GM21737 (cell line): ENCODE measurements around the gene SPPL2B.
"Not testable (repeated sequence)": the region's sequence is repeated elsewhere in the genome, so short reads cannot be mapped to it uniquely, and the experiment has no call there.

Experiments
- ATAC-seq: cut with Tn5 transposase; IDR thresholded peaks from one replicate; pipeline ENCODE4 v1.9.1; 2021; ENCODE audit warnings: mild to moderate bottlenecking, moderate library complexity; ENCODE audit not compliant: unreplicated experiment

The SPPL2B gene

GRCh38 chr19:2328401-2329148 lies at the start of gene SPPL2B, which contains the start of gene LSM7:
Gene SPPL2B (plus strand): TSS chr19:2328684. CDS start chr19:2328710, 26 bp downstream.
Gene LSM7 (minus strand): TSS chr19:2328586. CDS start chr19:2328566, 20 bp downstream.
- peak; percentile 43 for ATAC-seq

DNA sequence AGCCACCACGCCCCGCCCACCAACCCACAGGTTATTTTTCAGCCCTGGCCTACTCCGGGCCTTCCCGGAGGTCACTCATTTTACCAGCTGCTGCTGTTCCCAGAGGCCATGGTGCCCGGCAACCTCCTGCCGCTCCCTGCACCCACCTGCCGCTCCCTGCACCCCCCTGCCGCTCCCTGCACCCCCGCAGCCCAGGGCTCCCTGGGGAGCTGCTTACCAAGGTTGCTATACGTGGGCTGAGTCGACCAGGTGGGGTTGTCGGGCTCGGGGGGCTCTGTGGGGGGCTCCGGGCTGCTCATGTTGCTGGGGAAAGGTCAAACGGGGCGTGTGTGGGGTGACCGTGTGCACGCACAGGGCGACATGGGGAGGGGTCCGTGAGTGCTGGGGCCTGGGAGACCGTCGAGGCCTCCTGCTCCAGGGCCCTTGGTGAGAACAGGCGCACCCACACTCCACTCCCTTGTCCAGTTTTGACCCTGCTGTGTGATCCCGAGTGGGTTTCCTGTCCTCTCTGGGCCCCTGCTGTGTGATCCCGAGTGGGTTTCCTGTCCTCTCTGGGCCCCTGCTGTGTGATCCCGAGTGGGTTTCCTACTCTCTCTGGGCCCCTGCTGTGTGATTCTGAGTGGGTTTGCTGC lies 47.7 kb upstream of the SPPL2B start:
- ATAC-seq = no peak

DNA sequence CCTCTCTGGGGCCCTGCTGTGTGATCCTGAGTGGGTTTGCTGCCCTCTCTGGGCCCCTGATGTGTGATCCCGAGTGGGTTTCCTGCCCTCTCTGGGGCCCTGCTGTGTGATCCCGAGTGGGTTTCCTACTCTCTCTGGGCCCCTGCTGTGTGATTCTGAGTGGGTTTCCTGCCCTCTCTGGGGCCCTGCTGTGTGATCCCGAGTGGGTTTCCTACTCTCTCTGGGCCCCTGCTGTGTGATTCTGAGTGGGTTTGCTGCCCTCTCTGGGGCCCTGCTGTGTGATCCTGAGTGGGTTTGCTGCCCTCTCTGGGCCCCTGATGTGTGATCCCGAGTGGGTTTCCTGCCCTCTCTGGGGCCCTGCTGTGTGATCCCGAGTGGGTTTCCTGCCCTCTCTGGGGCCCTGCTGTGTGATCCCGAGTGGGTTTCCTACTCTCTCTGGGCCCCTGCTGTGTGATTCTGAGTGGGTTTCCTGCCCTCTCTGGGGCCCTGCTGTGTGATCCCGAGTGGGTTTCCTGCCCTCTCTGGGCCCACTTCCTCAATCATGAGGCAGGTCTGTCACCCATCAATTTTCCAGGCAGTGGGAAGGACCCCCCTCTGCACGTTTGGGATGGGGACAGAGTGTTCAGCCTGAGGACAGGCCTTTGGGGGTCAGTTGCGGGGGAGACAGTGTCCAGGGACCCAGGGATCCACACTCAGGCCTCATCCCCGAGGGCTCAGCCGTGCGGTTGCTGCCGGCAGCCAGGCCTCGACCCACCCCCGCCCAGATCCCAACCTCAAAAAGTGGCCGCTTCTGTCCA lies 47.0 kb upstream of the SPPL2B start:
- not testable (repeated sequence) for ATAC-seq

GRCh38 chr19:2282062-2282861 lies 46.2 kb upstream of the SPPL2B start, which contains the start of gene PEAK3:
Gene PEAK3 (minus strand): TSS chr19:2282175. CDS start chr19:2280931, 1,244 bp downstream.
- no peak for ATAC-seq

DNA sequence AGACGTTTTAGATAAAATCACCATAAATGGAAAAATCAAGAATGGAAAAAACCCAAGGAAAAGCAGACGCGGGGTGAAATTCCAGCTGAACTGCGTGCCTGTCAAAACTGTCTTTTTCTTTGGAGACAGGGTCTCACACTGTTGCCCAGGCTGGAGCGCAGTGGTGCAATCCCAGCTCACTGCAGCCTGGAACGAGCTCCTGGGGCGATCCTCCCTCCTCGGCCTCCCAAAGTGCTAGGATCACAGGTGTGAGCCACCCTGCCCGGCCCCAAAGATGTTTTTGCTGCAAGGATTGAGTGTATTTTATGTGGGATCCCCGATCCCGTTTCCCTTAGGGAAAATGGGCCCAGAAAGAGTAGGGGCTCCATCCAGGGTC lies 45.6 kb upstream of the SPPL2B start:
- no peak for ATAC-seq

- ATAC-seq = no peak
Measured at GRCh38 chr19:2283835-2284507, 44.5 kb upstream of the SPPL2B start.

DNA sequence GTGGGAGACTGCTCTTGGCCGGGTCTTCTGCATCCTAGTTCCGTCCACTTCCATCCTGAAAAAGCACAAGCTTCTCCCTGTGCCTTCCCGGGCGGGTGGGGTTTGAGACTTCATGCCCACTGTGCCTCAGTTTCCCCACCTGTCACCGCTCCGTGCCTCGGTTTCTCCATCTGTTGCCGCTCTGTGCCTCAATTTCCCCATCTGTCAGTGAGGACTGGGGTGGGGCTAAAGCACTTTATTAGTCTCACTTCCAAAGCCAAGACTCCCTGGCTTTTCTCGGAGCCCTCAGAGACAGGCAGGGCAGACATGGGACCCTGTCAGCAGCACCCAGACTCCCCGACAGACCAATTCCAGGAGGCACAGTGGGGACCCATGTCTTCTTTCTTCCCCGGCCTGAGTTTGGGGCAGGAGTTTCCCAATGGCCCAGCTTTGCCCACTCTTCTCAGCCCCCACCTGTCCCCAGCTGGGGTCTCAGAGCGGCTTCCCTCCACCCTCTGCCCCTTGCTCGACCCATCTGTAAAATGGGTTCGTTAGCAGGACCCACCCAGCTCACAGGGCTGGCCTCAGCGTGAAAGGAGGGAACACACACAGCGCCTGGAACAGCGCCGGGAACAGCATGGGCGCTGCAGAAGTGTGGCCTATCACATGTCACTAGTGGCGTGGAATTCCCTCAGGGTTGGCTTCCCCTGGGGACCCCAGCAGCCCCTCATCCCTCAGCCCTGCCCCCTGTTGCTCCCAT lies 41.9 kb upstream of the SPPL2B start:
- no peak for ATAC-seq

- ATAC-seq = no peak
Measured at GRCh38 chr19:2287585-2288337, 40.7 kb upstream of the SPPL2B start.

- ATAC-seq = no peak
Measured at GRCh38 chr19:2288338-2288817, 40.1 kb upstream of the SPPL2B start.

DNA sequence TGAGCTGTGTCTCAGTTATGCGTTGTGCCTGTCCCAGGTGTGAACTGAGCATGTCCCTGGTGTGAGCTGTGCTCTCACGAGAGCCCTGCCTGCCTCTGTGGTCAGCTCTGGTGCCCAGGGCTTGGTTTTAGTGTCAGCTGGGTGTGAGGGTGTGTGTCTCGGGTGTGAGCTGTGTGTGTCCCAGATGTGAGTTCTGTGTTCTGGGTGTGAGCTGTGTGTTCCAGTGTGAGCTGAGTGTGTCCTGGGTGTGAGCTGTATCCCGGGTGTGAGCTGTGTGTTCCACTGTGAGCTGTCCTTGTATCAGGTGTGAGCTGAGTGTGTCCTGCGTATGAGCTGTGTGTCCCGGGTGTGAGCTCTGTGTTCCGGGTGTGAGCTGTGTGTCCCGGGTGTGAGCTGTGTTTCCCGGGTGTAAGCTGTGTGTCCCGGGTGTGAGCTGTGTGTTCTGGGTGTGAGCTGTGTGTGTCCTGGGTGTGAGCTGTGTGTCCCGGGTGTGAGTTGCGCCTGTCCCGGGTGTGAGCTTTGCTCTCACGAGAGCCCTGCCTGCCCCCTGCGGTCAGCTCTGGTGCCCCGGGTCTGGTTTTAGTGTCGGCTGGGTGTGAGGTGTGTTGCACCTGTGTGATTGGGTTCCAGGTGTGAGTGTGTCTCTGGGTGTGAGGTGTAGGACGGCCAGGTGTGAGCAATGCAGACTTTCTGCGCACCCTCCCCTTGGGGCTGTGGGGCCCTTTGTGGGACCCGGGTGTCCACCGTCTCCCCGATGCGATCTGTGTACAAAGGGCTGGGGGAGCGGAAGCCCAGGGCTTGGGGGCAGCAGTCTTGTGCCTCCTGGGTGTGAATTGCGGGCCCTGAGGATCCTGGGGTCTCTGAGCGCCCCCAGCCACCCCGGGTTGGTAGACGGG lies 39.4 kb upstream of the SPPL2B start:
- ATAC-seq = no peak

- ATAC-seq = no peak
Measured at GRCh38 chr19:2289714-2290435, 38.6 kb upstream of the SPPL2B start.

DNA sequence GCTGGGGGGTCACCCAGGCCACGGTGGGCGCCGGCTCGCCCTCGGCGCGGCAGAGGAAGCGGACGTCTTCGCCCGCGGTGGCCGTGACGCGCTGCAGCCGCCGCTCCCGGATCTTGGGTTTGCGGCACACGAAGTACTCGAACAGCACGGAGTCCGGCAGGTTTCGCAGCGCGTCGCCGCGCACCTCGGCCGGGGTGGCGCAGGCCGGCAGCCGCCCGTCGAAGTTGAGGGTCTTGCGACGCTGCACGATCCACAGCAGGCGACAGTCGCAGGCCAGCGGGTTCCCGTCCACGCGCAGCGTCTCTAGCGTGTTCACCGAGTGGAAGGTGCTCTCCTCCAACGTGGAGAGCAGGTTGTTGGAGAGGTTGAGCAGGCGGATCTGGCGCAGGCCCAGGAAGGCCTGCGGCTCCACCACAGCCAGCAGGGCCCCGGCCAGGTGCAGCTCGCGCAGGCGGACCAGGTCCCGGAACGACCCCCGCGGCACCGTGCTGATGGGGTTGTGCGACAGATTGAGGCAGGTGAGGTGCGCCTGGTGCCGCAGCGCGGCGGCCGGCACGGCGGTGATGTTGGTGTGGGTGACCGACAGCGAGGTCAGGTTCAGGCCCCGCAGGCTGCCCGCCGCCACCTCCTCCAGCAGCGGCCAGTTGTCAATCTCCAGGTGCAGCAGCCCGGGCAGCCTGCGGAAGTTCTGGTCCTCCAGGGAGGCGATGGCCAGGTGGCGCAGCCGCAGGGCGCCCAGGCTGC lies 37.9 kb upstream of the SPPL2B start:
- no peak for ATAC-seq

- ATAC-seq = no peak
Measured at GRCh38 chr19:2291185-2291751, 37.2 kb upstream of the SPPL2B start.

DNA sequence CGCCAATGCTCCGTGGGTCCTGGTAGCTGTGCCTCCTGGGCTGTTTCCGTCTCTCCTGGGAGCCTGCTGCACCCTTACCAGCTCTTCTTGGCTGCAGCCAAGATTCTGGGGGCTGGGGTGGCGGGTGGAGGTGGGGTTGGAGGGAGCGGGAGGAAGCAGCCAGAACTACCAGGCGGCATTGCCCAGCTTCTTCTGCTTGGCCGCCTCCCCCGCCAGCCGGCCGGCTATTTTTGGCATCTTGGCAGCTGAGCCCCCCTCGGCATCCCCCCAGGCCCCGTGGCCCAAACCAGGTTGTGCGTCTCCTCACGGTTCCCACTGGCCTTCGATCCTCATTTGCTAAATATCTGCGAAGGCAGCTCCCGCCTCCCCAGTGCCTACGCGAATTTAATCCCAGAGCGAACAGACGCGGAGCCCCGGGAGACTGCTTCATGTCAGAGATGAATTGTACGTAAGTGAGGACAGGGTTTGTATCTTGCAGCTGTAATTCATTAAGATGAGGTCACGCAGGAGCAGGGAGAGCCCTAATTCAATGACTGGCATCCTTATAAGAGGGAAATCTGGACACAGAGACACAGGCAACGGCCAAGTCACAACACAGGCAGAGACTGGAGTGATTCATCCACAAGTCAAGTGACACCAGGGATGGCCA lies 33.7 kb upstream of the SPPL2B start:
- no peak for ATAC-seq

- no peak for ATAC-seq
Measured at GRCh38 chr19:2296141-2296540, 32.3 kb upstream of the SPPL2B start.
